ENCODE results near the gene THYN1. TPM values are rescaled to one million over a fixed set of nuclear protein-coding genes. Genes with fewer than 3 reads are reported as not detected.
A peak's percentile ranks its signal among the peaks of the same experiment; 100 is the strongest.

The THYN1 gene
- total and polyA plus RNA-seq, 11 donors = 34.1 to 59.4 (median 41.9) TPM

- intact Hi-C loops (cut with DNase I) = loop anchor here in 3 of 10 donors (5.0 to 10.0 kb wide), 3 partner anchors 171 to 268 kb away; partner anchors contain the start of gene IGSF9B (in 1 of the 3)
- H3K36me3 ChIP-seq = peaks cover 0 to 27% (median 22%) of the 10 kb centered on the region in 9 donors
- ATAC-seq = no peak
- peaks cover 4 to 42% (median 31%) of the 10 kb centered on the region in 12 donors for H3K4me1 ChIP-seq
- H3K9me3 ChIP-seq = no peaks in the 10 kb centered on the region
- no peak for TF ChIP-seq POLR2A (IDR thresholded peaks at IDR 0.05)
- TF ChIP-seq, protein P1, sequence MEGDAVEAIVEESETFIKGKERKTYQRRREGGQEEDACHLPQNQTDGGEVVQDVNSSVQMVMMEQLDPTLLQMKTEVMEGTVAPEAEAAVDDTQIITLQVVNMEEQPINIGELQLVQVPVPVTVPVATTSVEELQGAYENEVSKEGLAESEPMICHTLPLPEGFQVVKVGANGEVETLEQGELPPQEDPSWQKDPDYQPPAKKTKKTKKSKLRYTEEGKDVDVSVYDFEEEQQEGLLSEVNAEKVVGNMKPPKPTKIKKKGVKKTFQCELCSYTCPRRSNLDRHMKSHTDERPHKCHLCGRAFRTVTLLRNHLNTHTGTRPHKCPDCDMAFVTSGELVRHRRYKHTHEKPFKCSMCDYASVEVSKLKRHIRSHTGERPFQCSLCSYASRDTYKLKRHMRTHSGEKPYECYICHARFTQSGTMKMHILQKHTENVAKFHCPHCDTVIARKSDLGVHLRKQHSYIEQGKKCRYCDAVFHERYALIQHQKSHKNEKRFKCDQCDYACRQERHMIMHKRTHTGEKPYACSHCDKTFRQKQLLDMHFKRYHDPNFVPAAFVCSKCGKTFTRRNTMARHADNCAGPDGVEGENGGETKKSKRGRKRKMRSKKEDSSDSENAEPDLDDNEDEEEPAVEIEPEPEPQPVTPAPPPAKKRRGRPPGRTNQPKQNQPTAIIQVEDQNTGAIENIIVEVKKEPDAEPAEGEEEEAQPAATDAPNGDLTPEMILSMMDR (IDR thresholded peaks at IDR 0.05) = no peak
- no peaks in the 10 kb centered on the region for H3K27me3 ChIP-seq
- DNase-seq = no peak
- peak overlapping the region; percentile 64 to 95 (median 78) for H3K4me3 ChIP-seq
- WGBS, 4 donors = 6 to 13% (median 9%) methylated on average over 5 of the region's 5 CpGs
- peak overlapping the region in 1 of 12 donors; percentile 92 for H3K27ac ChIP-seq
These were observed 30.0 kb downstream of the THYN1 start for GRCh38 chr11:134223121-134223520.

DNA sequence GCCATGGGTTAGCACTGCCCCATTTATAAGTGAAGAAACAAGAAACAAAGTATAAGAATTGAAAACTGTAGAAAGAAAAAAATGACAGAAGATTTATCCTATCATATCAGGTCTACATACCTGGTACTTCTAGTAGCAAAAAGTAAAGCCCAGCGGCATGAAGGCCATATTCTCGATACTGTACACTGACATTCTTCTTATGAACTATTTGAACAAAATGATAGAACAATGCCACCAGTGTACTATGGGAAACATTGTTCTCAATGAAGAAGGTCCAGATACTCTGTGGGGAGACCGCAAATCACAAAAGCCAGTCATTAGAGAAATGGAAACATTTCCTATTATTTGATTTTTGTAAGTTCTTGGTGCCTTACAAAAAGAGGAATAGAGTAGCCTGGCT lies 36.3 kb downstream of the THYN1 start:
- H3K27ac ChIP-seq = no peak overlapping the region
- WGBS, 4 donors = 91 to 96% (median 94%) methylated on average over 3 of the region's 3 CpGs
- no peaks in the 10 kb centered on the region for H3K27me3 ChIP-seq
- no peak for DNase-seq
- TF ChIP-seq POLR2A (IDR thresholded peaks at IDR 0.05) = no peak
- H3K4me1 ChIP-seq = no peaks in the 10 kb centered on the region
- no peak overlapping the region for H3K4me3 ChIP-seq
- no peaks in the 10 kb centered on the region for H3K9me3 ChIP-seq
- intact Hi-C loops (cut with DNase I) = no loop called here
- H3K36me3 ChIP-seq = peaks cover 0 to 63% (median 41%) of the 10 kb centered on the region in 9 donors
- ATAC-seq = no peak

DNA sequence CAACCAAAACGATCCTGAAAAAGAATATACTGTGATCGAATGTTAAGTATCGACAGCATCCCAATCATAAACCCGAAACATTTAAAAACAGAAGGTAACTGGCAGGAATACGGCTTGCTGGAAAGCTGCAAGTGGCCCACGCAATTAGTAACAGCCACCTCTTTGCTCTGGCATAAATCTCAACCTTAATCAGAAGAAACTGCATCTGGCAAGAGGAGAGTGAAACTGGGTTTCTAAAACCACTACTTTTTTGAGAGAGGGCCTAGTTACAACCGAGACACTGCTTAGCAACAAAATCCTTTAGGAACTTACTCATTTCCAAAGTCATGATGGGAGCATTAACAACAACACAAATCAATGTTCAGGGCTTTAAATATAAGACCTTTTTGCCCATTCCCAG lies 37.3 kb downstream of the THYN1 start:
- WGBS, 4 donors = 91 to 95% (median 94%) methylated on average over 7 of the region's 7 CpGs
- no peak overlapping the region for H3K27ac ChIP-seq
- DNase-seq = no peak

DNA sequence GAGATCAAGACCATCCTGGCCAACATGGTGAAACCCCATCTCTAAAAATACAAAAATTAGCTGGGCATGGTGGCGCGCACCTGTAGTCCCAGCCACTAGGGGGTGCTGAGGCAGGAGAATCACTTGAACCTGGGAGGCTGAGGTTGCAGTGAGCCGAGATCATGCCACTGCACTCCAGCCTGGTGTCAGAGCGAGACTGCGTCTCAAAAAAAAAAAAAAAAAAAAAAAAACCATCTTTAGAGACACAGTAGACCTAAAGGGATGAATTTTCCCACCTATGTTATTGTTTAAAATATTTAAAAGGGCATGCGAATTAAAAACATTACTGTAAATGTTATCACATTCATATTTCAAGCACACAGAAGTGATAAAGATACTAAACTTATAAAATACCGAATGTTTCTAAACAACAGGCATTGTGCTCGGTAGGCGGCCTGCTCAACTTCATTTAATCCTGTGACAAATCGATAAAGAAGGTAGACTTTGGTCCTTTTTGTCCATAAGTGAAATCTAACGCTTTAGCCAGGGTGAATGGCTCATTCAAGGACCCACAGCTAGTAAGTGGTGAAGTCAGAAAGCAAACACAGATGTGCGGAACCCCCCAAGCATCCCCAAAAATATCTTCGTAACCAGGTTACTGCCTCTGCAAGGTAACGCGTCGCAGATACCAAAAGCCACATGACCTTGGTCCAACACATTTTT lies 45.5 kb downstream of the THYN1 start:
- Histone ChIP-seq H3K27me3 (no peaks in the 10 kb centered on the region), H3K9me3 (no peaks in the 10 kb centered on the region), H3K4me1 (no peaks in the 10 kb centered on the region), H3K27ac (no peak overlapping the region), H3K36me3 (peaks cover 0 to 80% (median 68%) of the 10 kb centered on the region in 9 donors), H3K4me3 (no peak overlapping the region)
- 85 to 89% (median 88%) methylated on average over 16 of the region's 16 CpGs for WGBS, 4 donors
- DNase-seq = peak in 2 of 5 donors; percentile 18 to 35
- intact Hi-C loops (cut with DNase I) = no loop called here
- no peak for ATAC-seq
- TF ChIP-seq, protein P1 (IDR thresholded peaks at IDR 0.05) = peak; percentile 44 to 76 (median 66)
- TF ChIP-seq POLR2A (IDR thresholded peaks at IDR 0.05) = no peak

More for the DNA sequence above, 37.3 kb downstream of the THYN1 start:
- H3K27me3 ChIP-seq = no peaks in the 10 kb centered on the region
- no peak for TF ChIP-seq POLR2A (IDR thresholded peaks at IDR 0.05)
- TF ChIP-seq, protein P1 (IDR thresholded peaks at IDR 0.05) = no peak
- no peaks in the 10 kb centered on the region for H3K4me1 ChIP-seq
- H3K9me3 ChIP-seq = no peaks in the 10 kb centered on the region
- intact Hi-C loops (cut with DNase I) = no loop called here
- H3K36me3 ChIP-seq = peaks cover 0 to 68% (median 50%) of the 10 kb centered on the region in 9 donors
- no peak overlapping the region for H3K4me3 ChIP-seq
- ATAC-seq = no peak

Measured in heart left ventricle (tissue), 16 donors.